WTC11 (cell line): ENCODE data around the gene FHAD1. TPM values are rescaled to one million over a fixed set of nuclear protein-coding genes. Genes with fewer than 3 reads are reported as not detected.

Source experiments
- CREM ChIP-seq: sonication (generic); formaldehyde crosslinking; IDR thresholded peaks from 2 replicates; pipeline ENCODE4 v1.8.1; 2022; ENCODE audit warnings: mild to moderate bottlenecking, missing genetic modification reagents, moderate library complexity
- CTCF ChIP-seq: fragments of 200-600 bp; IDR thresholded peaks from 2 replicates; pipeline ENCODE4 v1.8.0; 2022; ENCODE audit warnings: antibody characterized with exemption
- ERG ChIP-seq: fragments of 250-450 bp; sonication (Bioruptor Pico); IDR thresholded peaks from 2 replicates; pipeline ENCODE4 v1.8.0; 2021; ENCODE audit warnings: mild to moderate bottlenecking
- ETV6 ChIP-seq: sonication (generic); formaldehyde crosslinking; IDR thresholded peaks from 2 replicates; pipeline ENCODE4 v1.8.1; 2022; ENCODE audit warnings: mild to moderate bottlenecking, missing genetic modification reagents
- FOXK1 ChIP-seq: sonication (generic); formaldehyde crosslinking; IDR thresholded peaks from 2 replicates; pipeline ENCODE4 v1.8.0; 2022; ENCODE audit warnings: mild to moderate bottlenecking, moderate library complexity, missing genetic modification reagents
- FOXP4 ChIP-seq: sonication (generic); formaldehyde crosslinking; IDR thresholded peaks from 2 replicates; pipeline ENCODE4 v1.8.0; 2022; ENCODE audit warnings: mild to moderate bottlenecking, missing genetic modification reagents
- GRHL2 ChIP-seq: fragments of 250-450 bp; sonication (Bioruptor Pico); IDR thresholded peaks from 2 replicates; pipeline ENCODE4 v1.8.0; 2022; ENCODE audit warnings: mild to moderate bottlenecking, moderate library complexity; ENCODE audit not compliant: insufficient replicate concordance, severe bottlenecking
- OVOL2 ChIP-seq: fragments of 250-450 bp; sonication (Bioruptor Pico); IDR thresholded peaks from 2 replicates; pipeline ENCODE4 v1.9.0; 2021; ENCODE audit warnings: mild to moderate bottlenecking, borderline replicate concordance
- RORB ChIP-seq: fragments of 250-450 bp; sonication (Bioruptor Pico); IDR thresholded peaks from 2 replicates; pipeline ENCODE4 v1.9.0; 2021; ENCODE audit warnings: mild to moderate bottlenecking
- SMAD3 ChIP-seq: sonication (generic); formaldehyde crosslinking; IDR thresholded peaks from 2 replicates; pipeline ENCODE4 v1.8.0; 2022; ENCODE audit warnings: missing genetic modification reagents, mild to moderate bottlenecking, borderline replicate concordance
- SOX15 ChIP-seq: fragments of 250-450 bp; sonication (Bioruptor Pico); IDR thresholded peaks from 2 replicates; pipeline ENCODE4 v1.9.0; 2021; ENCODE audit warnings: mild to moderate bottlenecking
- TCF7 ChIP-seq: sonication (generic); formaldehyde crosslinking; IDR thresholded peaks from 2 replicates; pipeline ENCODE4 v1.8.0; 2022; ENCODE audit warnings: mild to moderate bottlenecking, low read depth, missing genetic modification reagents, moderate library complexity
- ZNF232 ChIP-seq: sonication (generic); formaldehyde crosslinking; IDR thresholded peaks from 2 replicates; pipeline ENCODE4 v1.8.0; 2022; ENCODE audit warnings: mild to moderate bottlenecking, missing genetic modification reagents
- ZNF416 ChIP-seq: fragments of 250-450 bp; sonication (Bioruptor Pico); IDR thresholded peaks from 2 replicates; pipeline ENCODE4 v1.9.0; 2021; ENCODE audit warnings: mild to moderate bottlenecking, inconsistent platforms
- ZNF423 ChIP-seq: fragments of 250-450 bp; sonication (Bioruptor Pico); IDR thresholded peaks from 2 replicates; pipeline ENCODE4 v2.1.2; 2022; ENCODE audit warnings: mild to moderate bottlenecking, moderate library complexity
- ZNF671 ChIP-seq: fragments of 250-450 bp; sonication (Bioruptor Pico); IDR thresholded peaks from 2 replicates; pipeline ENCODE4 v1.8.0; 2021; ENCODE audit warnings: mild to moderate bottlenecking
- total RNA-seq: library from RNA; stranded (reverse); gene quantifications from 3 replicates; pipeline ENCODE4 v1.2.3, GENCODE V29; 2021
- TF ChIP-seq, protein P1 (sequence below): fragments of 250-450 bp; sonication (Bioruptor Pico); IDR thresholded peaks from 2 replicates; pipeline ENCODE4 v1.9.0; 2021; ENCODE audit warnings: mild to moderate bottlenecking
- TF ChIP-seq, protein P2 (sequence below): sonication (generic); formaldehyde crosslinking; IDR thresholded peaks from 2 replicates; pipeline ENCODE4 v1.8.0; 2023; ENCODE audit warnings: mild to moderate bottlenecking, missing genetic modification reagents
- TF ChIP-seq, protein P3 (sequence below): sonication (generic); formaldehyde crosslinking; IDR thresholded peaks from 2 replicates; pipeline ENCODE4 v1.8.0; 2022; ENCODE audit warnings: mild to moderate bottlenecking, missing genetic modification reagents
- TF ChIP-seq, protein P4 (sequence below): sonication (generic); formaldehyde crosslinking; IDR thresholded peaks from 2 replicates; pipeline ENCODE4 v1.8.1; 2023; ENCODE audit warnings: mild to moderate bottlenecking, missing genetic modification reagents, moderate library complexity
- TF ChIP-seq, protein P5 (sequence below): sonication (generic); formaldehyde crosslinking; IDR thresholded peaks from 2 replicates; pipeline ENCODE4 v1.8.0; 2023; ENCODE audit warnings: missing genetic modification reagents, mild to moderate bottlenecking, borderline replicate concordance

The FHAD1 gene
- total RNA-seq, 1 experiment from 2014 or later = 3.0 TPM

DNA sequence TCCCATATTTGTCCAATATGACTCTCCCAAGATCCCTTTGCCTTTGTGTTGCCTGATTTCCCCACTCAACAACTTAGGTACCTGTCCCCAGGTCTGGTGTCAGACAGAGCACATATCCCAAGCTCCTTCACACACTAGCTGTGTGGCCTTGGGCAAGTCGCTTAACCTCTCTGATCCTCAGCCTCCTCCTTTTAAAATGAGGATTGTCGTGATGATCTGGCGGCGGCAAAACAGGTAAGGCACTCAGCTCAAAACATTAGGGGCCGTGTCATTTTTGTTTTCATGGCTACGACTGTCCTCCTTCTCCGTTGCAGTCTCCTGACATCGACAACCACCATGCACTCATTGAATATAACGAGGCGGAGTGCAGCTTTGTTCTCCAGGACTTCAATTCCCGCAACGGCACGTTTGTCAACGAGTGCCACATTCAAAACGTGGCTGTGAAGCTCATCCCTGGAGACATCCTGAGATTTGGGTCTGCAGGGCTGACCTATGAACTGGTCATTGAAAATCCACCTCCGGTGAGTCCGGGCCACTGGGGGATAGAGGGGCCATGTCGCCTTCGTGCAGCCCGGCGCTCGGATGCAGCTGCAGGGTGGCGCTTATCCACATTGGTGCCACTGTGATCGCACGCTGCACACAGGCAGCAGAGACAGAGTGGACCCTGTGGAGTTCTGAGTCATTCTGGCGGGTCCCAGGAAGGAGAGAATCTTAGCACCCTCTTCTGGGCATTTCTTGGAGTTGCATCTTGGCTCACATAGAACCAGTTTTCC lies 25.2 kb downstream of the FHAD1 start (continued):
- TF ChIP-seq, protein P1, sequence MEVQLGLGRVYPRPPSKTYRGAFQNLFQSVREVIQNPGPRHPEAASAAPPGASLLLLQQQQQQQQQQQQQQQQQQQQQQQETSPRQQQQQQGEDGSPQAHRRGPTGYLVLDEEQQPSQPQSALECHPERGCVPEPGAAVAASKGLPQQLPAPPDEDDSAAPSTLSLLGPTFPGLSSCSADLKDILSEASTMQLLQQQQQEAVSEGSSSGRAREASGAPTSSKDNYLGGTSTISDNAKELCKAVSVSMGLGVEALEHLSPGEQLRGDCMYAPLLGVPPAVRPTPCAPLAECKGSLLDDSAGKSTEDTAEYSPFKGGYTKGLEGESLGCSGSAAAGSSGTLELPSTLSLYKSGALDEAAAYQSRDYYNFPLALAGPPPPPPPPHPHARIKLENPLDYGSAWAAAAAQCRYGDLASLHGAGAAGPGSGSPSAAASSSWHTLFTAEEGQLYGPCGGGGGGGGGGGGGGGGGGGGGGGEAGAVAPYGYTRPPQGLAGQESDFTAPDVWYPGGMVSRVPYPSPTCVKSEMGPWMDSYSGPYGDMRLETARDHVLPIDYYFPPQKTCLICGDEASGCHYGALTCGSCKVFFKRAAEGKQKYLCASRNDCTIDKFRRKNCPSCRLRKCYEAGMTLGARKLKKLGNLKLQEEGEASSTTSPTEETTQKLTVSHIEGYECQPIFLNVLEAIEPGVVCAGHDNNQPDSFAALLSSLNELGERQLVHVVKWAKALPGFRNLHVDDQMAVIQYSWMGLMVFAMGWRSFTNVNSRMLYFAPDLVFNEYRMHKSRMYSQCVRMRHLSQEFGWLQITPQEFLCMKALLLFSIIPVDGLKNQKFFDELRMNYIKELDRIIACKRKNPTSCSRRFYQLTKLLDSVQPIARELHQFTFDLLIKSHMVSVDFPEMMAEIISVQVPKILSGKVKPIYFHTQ (CRISPR knock-in tag) = no peak
- TF ChIP-seq CREM (CRISPR knock-in tag) (0 out of 2 replicates have a peak, but pooled peaks have one; percentile 48), FOXK1 (CRISPR knock-in tag) (peak; percentile 54; the same call in 1 of the 2 replicates), ZNF423 (CRISPR knock-in tag) (no peak), TCF7 (CRISPR knock-in tag) (no peak), GRHL2 (CRISPR knock-in tag) (no peak), FOXP4 (CRISPR knock-in tag) (0 out of 2 replicates have a peak, but pooled peaks have one; percentile 58), ERG (CRISPR knock-in tag) (no peak), RORB (CRISPR knock-in tag) (no peak), SMAD3 (CRISPR knock-in tag) (no peak), ETV6 (CRISPR knock-in tag) (peak; percentile 85), SOX15 (CRISPR knock-in tag) (no peak), ZNF232 (no peak), ZNF671 (no peak), CTCF (peak; percentile 66; the same call in 1 of the 2 replicates), OVOL2 (CRISPR knock-in tag) (no peak), ZNF416 (no peak)
- TF ChIP-seq, protein P2, sequence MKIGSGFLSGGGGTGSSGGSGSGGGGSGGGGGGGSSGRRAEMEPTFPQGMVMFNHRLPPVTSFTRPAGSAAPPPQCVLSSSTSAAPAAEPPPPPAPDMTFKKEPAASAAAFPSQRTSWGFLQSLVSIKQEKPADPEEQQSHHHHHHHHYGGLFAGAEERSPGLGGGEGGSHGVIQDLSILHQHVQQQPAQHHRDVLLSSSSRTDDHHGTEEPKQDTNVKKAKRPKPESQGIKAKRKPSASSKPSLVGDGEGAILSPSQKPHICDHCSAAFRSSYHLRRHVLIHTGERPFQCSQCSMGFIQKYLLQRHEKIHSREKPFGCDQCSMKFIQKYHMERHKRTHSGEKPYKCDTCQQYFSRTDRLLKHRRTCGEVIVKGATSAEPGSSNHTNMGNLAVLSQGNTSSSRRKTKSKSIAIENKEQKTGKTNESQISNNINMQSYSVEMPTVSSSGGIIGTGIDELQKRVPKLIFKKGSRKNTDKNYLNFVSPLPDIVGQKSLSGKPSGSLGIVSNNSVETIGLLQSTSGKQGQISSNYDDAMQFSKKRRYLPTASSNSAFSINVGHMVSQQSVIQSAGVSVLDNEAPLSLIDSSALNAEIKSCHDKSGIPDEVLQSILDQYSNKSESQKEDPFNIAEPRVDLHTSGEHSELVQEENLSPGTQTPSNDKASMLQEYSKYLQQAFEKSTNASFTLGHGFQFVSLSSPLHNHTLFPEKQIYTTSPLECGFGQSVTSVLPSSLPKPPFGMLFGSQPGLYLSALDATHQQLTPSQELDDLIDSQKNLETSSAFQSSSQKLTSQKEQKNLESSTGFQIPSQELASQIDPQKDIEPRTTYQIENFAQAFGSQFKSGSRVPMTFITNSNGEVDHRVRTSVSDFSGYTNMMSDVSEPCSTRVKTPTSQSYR (CRISPR knock-in tag) = no peak
- TF ChIP-seq, protein P3, sequence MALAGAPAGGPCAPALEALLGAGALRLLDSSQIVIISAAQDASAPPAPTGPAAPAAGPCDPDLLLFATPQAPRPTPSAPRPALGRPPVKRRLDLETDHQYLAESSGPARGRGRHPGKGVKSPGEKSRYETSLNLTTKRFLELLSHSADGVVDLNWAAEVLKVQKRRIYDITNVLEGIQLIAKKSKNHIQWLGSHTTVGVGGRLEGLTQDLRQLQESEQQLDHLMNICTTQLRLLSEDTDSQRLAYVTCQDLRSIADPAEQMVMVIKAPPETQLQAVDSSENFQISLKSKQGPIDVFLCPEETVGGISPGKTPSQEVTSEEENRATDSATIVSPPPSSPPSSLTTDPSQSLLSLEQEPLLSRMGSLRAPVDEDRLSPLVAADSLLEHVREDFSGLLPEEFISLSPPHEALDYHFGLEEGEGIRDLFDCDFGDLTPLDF (CRISPR knock-in tag) = no peak
- TF ChIP-seq, protein P4, sequence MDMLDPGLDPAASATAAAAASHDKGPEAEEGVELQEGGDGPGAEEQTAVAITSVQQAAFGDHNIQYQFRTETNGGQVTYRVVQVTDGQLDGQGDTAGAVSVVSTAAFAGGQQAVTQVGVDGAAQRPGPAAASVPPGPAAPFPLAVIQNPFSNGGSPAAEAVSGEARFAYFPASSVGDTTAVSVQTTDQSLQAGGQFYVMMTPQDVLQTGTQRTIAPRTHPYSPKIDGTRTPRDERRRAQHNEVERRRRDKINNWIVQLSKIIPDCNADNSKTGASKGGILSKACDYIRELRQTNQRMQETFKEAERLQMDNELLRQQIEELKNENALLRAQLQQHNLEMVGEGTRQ (CRISPR knock-in tag) = no peak
- TF ChIP-seq, protein P5, sequence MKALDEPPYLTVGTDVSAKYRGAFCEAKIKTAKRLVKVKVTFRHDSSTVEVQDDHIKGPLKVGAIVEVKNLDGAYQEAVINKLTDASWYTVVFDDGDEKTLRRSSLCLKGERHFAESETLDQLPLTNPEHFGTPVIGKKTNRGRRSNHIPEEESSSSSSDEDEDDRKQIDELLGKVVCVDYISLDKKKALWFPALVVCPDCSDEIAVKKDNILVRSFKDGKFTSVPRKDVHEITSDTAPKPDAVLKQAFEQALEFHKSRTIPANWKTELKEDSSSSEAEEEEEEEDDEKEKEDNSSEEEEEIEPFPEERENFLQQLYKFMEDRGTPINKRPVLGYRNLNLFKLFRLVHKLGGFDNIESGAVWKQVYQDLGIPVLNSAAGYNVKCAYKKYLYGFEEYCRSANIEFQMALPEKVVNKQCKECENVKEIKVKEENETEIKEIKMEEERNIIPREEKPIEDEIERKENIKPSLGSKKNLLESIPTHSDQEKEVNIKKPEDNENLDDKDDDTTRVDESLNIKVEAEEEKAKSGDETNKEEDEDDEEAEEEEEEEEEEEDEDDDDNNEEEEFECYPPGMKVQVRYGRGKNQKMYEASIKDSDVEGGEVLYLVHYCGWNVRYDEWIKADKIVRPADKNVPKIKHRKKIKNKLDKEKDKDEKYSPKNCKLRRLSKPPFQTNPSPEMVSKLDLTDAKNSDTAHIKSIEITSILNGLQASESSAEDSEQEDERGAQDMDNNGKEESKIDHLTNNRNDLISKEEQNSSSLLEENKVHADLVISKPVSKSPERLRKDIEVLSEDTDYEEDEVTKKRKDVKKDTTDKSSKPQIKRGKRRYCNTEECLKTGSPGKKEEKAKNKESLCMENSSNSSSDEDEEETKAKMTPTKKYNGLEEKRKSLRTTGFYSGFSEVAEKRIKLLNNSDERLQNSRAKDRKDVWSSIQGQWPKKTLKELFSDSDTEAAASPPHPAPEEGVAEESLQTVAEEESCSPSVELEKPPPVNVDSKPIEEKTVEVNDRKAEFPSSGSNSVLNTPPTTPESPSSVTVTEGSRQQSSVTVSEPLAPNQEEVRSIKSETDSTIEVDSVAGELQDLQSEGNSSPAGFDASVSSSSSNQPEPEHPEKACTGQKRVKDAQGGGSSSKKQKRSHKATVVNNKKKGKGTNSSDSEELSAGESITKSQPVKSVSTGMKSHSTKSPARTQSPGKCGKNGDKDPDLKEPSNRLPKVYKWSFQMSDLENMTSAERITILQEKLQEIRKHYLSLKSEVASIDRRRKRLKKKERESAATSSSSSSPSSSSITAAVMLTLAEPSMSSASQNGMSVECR (CRISPR knock-in tag) = 0 out of 2 replicates have a peak, but pooled peaks have one; percentile 46
